H9 (cell line): ENCODE measurements around the gene ODAD2. TPM values are rescaled to one million over a fixed set of nuclear protein-coding genes. Genes with fewer than 3 reads are reported as not detected.

ENCODE experiments used
- DNase-seq: peaks from one replicate; pipeline ENCODE4 v3.0.0-alpha.2; 2017
- H2AFZ ChIP-seq: one replicate; pipeline ENCODE4 v1.6.1; 2013; ENCODE audit warnings: mild to moderate bottlenecking, low read length, control low read depth, moderate library complexity
- H2AK5ac ChIP-seq: 2 replicates; pipeline ENCODE4 v1.6.1; 2013; ENCODE audit warnings: low read length, control low read depth, mixed read lengths; ENCODE audit not compliant: insufficient read length
- H2BK120ac ChIP-seq: one replicate; pipeline ENCODE4 v1.6.1; 2013; ENCODE audit warnings: low read depth, mild to moderate bottlenecking, low read length, control low read depth, inconsistent platforms; ENCODE audit not compliant: poor library complexity, severe bottlenecking
- H2BK12ac ChIP-seq: 2 replicates; pipeline ENCODE4 v1.6.1; 2013; ENCODE audit warnings: low read length, control low read depth, mixed read lengths, low read depth; ENCODE audit not compliant: insufficient read length
- H2BK15ac ChIP-seq: 2 replicates; pipeline ENCODE4 v1.6.1; 2013; ENCODE audit warnings: low read depth, low read length, control low read depth
- H2BK20ac ChIP-seq: one replicate; pipeline ENCODE4 v1.6.1; 2013; ENCODE audit warnings: low read depth, mild to moderate bottlenecking, low read length, control low read depth, inconsistent platforms; ENCODE audit not compliant: poor library complexity, severe bottlenecking
- H2BK5ac ChIP-seq: 2 replicates; pipeline ENCODE4 v1.6.1; 2013; ENCODE audit warnings: low read length, control low read depth, mixed read lengths; ENCODE audit not compliant: insufficient read length
- H3K14ac ChIP-seq: 2 replicates; pipeline ENCODE4 v1.6.1; 2013; ENCODE audit warnings: low read length, control low read depth; ENCODE audit not compliant: insufficient read depth
- H3K18ac ChIP-seq: 2 replicates; pipeline ENCODE4 v1.6.1; 2013; ENCODE audit warnings: low read depth, mild to moderate bottlenecking, mixed read lengths, low read length, control low read depth; ENCODE audit not compliant: insufficient read length
- H3K23ac ChIP-seq: 2 replicates; pipeline ENCODE4 v1.6.1; 2013; ENCODE audit warnings: low read length, control low read depth, mixed read lengths, low read depth; ENCODE audit not compliant: insufficient read length
- H3K23me2 ChIP-seq: 2 replicates; pipeline ENCODE4 v1.6.1; 2013; ENCODE audit warnings: low read depth, mild to moderate bottlenecking, mixed read lengths, low read length, control low read depth; ENCODE audit not compliant: insufficient read length, poor library complexity, severe bottlenecking
- H3K27ac ChIP-seq: 2 replicates; pipeline ENCODE4 v1.5.1; 2013; ENCODE audit warnings: low read length, control low read depth, mixed read lengths, low read depth; ENCODE audit not compliant: insufficient read length
- H3K27me3 ChIP-seq: 2 replicates; pipeline ENCODE4 v1.6.1; 2013; ENCODE audit warnings: low read length, control low read depth, inconsistent platforms; ENCODE audit not compliant: insufficient read depth
- H3K4ac ChIP-seq: 2 replicates; pipeline ENCODE4 v1.6.1; 2013; ENCODE audit warnings: low read depth, mild to moderate bottlenecking, control low read depth, inconsistent platforms, low read length, moderate library complexity
- H3K4me1 ChIP-seq: 2 replicates; pipeline ENCODE4 v1.6.1; 2013; ENCODE audit warnings: low read length, control low read depth, inconsistent platforms; ENCODE audit not compliant: insufficient read depth
- H3K4me2 ChIP-seq: 2 replicates; pipeline ENCODE4 v1.6.1; 2013; ENCODE audit warnings: low read length, control low read depth, mixed read lengths; ENCODE audit not compliant: insufficient read length, insufficient read depth
- H3K56ac ChIP-seq: 2 replicates; pipeline ENCODE4 v1.6.1; 2013; ENCODE audit warnings: low read depth, mild to moderate bottlenecking, mixed read lengths, low read length, control low read depth; ENCODE audit not compliant: insufficient read length
- H3K79me1 ChIP-seq: 2 replicates; pipeline ENCODE4 v1.6.1; 2013; ENCODE audit warnings: low read depth, mild to moderate bottlenecking, moderate library complexity, low read length, control low read depth, inconsistent platforms; ENCODE audit not compliant: insufficient read depth, poor library complexity, severe bottlenecking
- H3K79me2 ChIP-seq: 2 replicates; pipeline ENCODE4 v1.6.1; 2013; ENCODE audit warnings: low read length, control low read depth, inconsistent platforms; ENCODE audit not compliant: insufficient read depth
- H3K9ac ChIP-seq: 2 replicates; pipeline ENCODE4 v1.6.1; 2013; ENCODE audit warnings: low read length, control low read depth, mixed read lengths; ENCODE audit not compliant: insufficient read length; ENCODE audit errors: extremely low read depth
- H3K9me3 ChIP-seq: one replicate; pipeline ENCODE4 v1.6.1; 2013; ENCODE audit warnings: low read depth, low read length, inconsistent platforms; ENCODE audit not compliant: control insufficient read depth
- H3T11ph ChIP-seq: one replicate; pipeline ENCODE4 v1.6.1; 2013; ENCODE audit warnings: mild to moderate bottlenecking, low read length, control low read depth, inconsistent platforms
- H4K20me1 ChIP-seq: one replicate; pipeline ENCODE4 v1.6.1; 2013; ENCODE audit not compliant: control insufficient read depth, insufficient read length, insufficient read depth
- H4K5ac ChIP-seq: 2 replicates; pipeline ENCODE4 v1.6.1; 2013; ENCODE audit warnings: low read depth, mild to moderate bottlenecking, mixed read lengths, low read length, control low read depth; ENCODE audit not compliant: insufficient read length
- H4K8ac ChIP-seq: replicated peaks from 2 replicates; pipeline ENCODE4 v1.6.1; 2013; ENCODE audit warnings: low read length, control low read depth, mixed read lengths, low read depth; ENCODE audit not compliant: insufficient read length
- H4K91ac ChIP-seq: 2 replicates; pipeline ENCODE4 v1.6.1; 2013; ENCODE audit warnings: low read depth, mild to moderate bottlenecking, moderate library complexity, mixed read lengths, low read length, control low read depth; ENCODE audit not compliant: insufficient read length
- H3K27ac Mint-ChIP-seq, 3 experiments: 2 replicates in 2 of 3; 3 replicates in 1 of 3; pipeline ENCODE4 v1.8.0; 2020 to 2021; ENCODE audit warnings: mixed read lengths in 3 of 3, mild to moderate bottlenecking in 1 of 3, moderate library complexity in 1 of 3
- H3K27me3 Mint-ChIP-seq: 2 replicates; pipeline ENCODE4 v1.8.0; 2021; ENCODE audit warnings: low read depth, mild to moderate bottlenecking, moderate library complexity, mixed read lengths
- H3K36me3 Mint-ChIP-seq, 3 experiments: 2 replicates in 2 of 3; 3 replicates in 1 of 3; pipeline ENCODE4 v1.8.0; 2020 to 2021; ENCODE audit warnings: low read depth in 3 of 3, mixed read lengths in 3 of 3; ENCODE audit not compliant: insufficient read depth in 1 of 3
- H3K4me1 Mint-ChIP-seq, 2 experiments: 2 replicates each; pipeline ENCODE4 v1.8.0; 2020; ENCODE audit warnings: mixed read lengths in 2 of 2
- H3K4me3 Mint-ChIP-seq, 2 experiments: 2 replicates in 1 of 2; 3 replicates in 1 of 2; pipeline ENCODE4 v1.8.0; 2020 to 2021; ENCODE audit warnings: mild to moderate bottlenecking in 2 of 2, mixed read lengths in 2 of 2, moderate library complexity in 1 of 2
- H3K9me3 Mint-ChIP-seq, 2 experiments: 2 replicates in 1 of 2; 3 replicates in 1 of 2; pipeline ENCODE4 v1.8.0; 2020; ENCODE audit warnings: mild to moderate bottlenecking in 2 of 2, mixed read lengths in 2 of 2, moderate library complexity in 1 of 2
- WGBS: extraction: QIAGEN DNeasy Blood & Tissue Kit; methylation state at CpG from one replicate; pipeline ENCODE4 v1.1.7; 2013; ENCODE audit warnings: missing lambda C conversion rate, low lambda C conversion rate, mixed read lengths; ENCODE audit not compliant: insufficient read length; ENCODE audit errors: extremely low coverage; 5-methylcytosine and 5-hydroxymethylcytosine counted together
- total RNA-seq: library from RNA; stranded (reverse); gene quantifications from 2 replicates; pipeline ENCODE4 v1.2.1, GENCODE V29; 2021
- TF ChIP-seq, protein P1 (sequence below): fragments of 200-600 bp; sonication (generic); conservative IDR thresholded peaks from 3 replicates; pipeline ENCODE4 v1.8.0; 2021; ENCODE audit warnings: antibody characterized with exemption, mild to moderate bottlenecking

Gene ODAD2
- total RNA-seq, 1 experiment from 2014 or later = 4.5 TPM

DNA sequence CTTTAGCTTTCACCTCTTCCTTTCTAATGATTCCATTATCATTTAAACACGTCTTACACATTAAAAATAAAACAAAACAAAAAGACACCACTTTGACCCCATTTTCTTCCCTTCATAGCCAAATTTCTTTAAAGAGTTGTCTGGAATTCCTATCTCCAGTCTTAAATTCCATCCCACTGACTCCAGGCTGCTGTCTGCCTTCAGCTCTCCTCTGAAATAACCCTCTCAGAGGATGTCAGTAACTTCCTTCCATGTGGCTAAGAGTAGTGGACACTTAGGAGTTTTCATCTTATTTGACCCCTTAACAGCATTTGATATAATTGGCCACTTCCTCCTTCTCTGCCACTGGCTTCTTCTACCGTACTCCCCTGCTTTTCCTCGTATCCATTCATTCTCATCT is 183.6 kb downstream of the ODAD2 start:
- Mint-ChIP-seq H3K36me3 (no peaks in the 10 kb centered on the region), H3K27me3 (no peaks in the 10 kb centered on the region), H3K4me1 (peaks cover 0 to 4% of the 10 kb centered on the region in 2 experiments; a peak in 2 of 4 replicates), H3K4me3 (no peak overlapping the region), H3K27ac (no peak overlapping the region), H3K9me3 (no peaks in the 10 kb centered on the region)
- H3K56ac ChIP-seq = no peak overlapping the region
- H3K4ac ChIP-seq = no peak overlapping the region
- no peak overlapping the region for H4K91ac ChIP-seq
- no peak for DNase-seq
- H2BK15ac ChIP-seq = no peak overlapping the region
- TF ChIP-seq, protein P1, sequence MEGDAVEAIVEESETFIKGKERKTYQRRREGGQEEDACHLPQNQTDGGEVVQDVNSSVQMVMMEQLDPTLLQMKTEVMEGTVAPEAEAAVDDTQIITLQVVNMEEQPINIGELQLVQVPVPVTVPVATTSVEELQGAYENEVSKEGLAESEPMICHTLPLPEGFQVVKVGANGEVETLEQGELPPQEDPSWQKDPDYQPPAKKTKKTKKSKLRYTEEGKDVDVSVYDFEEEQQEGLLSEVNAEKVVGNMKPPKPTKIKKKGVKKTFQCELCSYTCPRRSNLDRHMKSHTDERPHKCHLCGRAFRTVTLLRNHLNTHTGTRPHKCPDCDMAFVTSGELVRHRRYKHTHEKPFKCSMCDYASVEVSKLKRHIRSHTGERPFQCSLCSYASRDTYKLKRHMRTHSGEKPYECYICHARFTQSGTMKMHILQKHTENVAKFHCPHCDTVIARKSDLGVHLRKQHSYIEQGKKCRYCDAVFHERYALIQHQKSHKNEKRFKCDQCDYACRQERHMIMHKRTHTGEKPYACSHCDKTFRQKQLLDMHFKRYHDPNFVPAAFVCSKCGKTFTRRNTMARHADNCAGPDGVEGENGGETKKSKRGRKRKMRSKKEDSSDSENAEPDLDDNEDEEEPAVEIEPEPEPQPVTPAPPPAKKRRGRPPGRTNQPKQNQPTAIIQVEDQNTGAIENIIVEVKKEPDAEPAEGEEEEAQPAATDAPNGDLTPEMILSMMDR = no peak
- H3K4me2 ChIP-seq = no peak overlapping the region
- 100% methylated on average over 1 of the region's 3 CpGs for WGBS
- H3K23ac ChIP-seq = no peak overlapping the region
- H3K27ac ChIP-seq = no peak overlapping the region
- H3K27me3 ChIP-seq = no peaks in the 10 kb centered on the region
- H3K18ac ChIP-seq = no peak overlapping the region
- no peaks in the 10 kb centered on the region for H3K79me2 ChIP-seq
- no peak overlapping the region for H4K5ac ChIP-seq
- H2BK20ac ChIP-seq = no peak overlapping the region
- H3K79me1 ChIP-seq = no peaks in the 10 kb centered on the region
- H4K8ac ChIP-seq = no peak overlapping the region
- H3K9ac ChIP-seq = no peak overlapping the region
- H2AFZ ChIP-seq = no peak overlapping the region
- no peaks in the 10 kb centered on the region for H3K9me3 ChIP-seq
- H3K4me1 ChIP-seq = no peaks in the 10 kb centered on the region
- no peaks in the 10 kb centered on the region for H4K20me1 ChIP-seq
- no peak overlapping the region for H3K14ac ChIP-seq
- no peak overlapping the region for H2BK5ac ChIP-seq
- no peak overlapping the region for H2BK12ac ChIP-seq
- H3K23me2 ChIP-seq = no peaks in the 10 kb centered on the region
- no peak overlapping the region for H2BK120ac ChIP-seq
- no peak overlapping the region for H3T11ph ChIP-seq
- H2AK5ac ChIP-seq = no peak overlapping the region
